ENCODE data around the gene STOML1.

DNA sequence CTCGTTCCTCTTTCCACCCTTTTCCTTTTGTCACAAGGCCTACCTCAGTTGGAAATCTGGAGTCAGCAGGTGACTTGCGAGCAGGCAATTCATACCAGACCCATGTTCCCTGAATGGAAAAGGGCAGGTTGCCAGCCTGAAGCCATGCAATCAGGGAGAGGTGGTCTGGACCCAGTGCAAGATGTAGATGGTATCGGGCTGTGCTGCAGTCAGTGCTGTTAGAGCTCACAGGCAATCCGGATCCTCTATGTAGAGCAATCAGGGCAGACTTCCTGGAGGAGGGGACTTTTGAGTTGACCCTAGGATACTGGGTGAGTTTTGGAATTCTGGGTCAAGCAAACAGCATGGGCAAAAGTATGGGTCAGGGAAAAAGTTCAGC, 47.0 kb downstream of the STOML1 start:
- TF ChIP-seq, protein P1, sequence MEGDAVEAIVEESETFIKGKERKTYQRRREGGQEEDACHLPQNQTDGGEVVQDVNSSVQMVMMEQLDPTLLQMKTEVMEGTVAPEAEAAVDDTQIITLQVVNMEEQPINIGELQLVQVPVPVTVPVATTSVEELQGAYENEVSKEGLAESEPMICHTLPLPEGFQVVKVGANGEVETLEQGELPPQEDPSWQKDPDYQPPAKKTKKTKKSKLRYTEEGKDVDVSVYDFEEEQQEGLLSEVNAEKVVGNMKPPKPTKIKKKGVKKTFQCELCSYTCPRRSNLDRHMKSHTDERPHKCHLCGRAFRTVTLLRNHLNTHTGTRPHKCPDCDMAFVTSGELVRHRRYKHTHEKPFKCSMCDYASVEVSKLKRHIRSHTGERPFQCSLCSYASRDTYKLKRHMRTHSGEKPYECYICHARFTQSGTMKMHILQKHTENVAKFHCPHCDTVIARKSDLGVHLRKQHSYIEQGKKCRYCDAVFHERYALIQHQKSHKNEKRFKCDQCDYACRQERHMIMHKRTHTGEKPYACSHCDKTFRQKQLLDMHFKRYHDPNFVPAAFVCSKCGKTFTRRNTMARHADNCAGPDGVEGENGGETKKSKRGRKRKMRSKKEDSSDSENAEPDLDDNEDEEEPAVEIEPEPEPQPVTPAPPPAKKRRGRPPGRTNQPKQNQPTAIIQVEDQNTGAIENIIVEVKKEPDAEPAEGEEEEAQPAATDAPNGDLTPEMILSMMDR (optimal IDR thresholded peaks at IDR 0.05 in 1 of 3, IDR thresholded peaks at IDR 0.05 in 1 of 3, conservative IDR thresholded peaks at IDR 0.05 in 1 of 3; ENCODE audit: extremely low read depth in 1 of 3, insufficient read depth in 2 of 3, low read length in 3 of 3) = no peak
- no peak for TF ChIP-seq EZH2 (IDR thresholded peaks at IDR 0.05; ENCODE audit: low read length)
